NT2/D1 (cell line): ENCODE measurements around the gene GMEB2.
"Not testable (repeated sequence)": the region's sequence is repeated elsewhere in the genome, so short reads cannot be mapped to it uniquely, and the experiment has no call there.

ENCODE experiments used
- DNase-seq: peaks from one replicate; pipeline ENCODE4 v3.0.0-alpha.2; 2011; ENCODE audit warnings: low read depth, low spot score
- H3K27me3 ChIP-seq: 2 replicates; pipeline ENCODE4 v1.6.0; 2011; ENCODE audit warnings: mild to moderate bottlenecking; ENCODE audit not compliant: insufficient read length, insufficient read depth
- H3K36me3 ChIP-seq: 2 replicates; pipeline ENCODE4 v1.6.1; 2011; ENCODE audit warnings: mild to moderate bottlenecking, low read length, mixed read lengths; ENCODE audit not compliant: insufficient read depth, insufficient read length
- H3K4me1 ChIP-seq: 2 replicates; pipeline ENCODE4 v1.5.1; 2011; ENCODE audit not compliant: insufficient read depth, insufficient read length
- H3K4me3 ChIP-seq: 2 replicates; pipeline ENCODE4 v1.5.1; 2011; ENCODE audit warnings: low read depth; ENCODE audit not compliant: insufficient read length
- H3K9ac ChIP-seq: 2 replicates; pipeline ENCODE4 v1.6.0; 2011; ENCODE audit warnings: low read depth; ENCODE audit not compliant: insufficient read length
- H3K9me3 ChIP-seq: 2 replicates; pipeline ENCODE4 v1.5.1; 2011; ENCODE audit warnings: mild to moderate bottlenecking, low read length; ENCODE audit not compliant: insufficient read depth
- SUZ12 ChIP-seq: IDR thresholded peaks from 2 replicates; pipeline ENCODE4 v1.6.1; 2011; ENCODE audit not compliant: insufficient read length, insufficient read depth; ENCODE audit errors: extremely low read depth
- YY1 ChIP-seq: IDR thresholded peaks from 2 replicates; pipeline ENCODE4 v1.6.1; 2011; ENCODE audit not compliant: insufficient read length, insufficient read depth
- ZNF274 ChIP-seq: IDR thresholded peaks from 2 replicates; pipeline ENCODE4 v1.6.1; 2011; ENCODE audit warnings: mild to moderate bottlenecking, low read depth, low read length

GMEB2 gene

GRCh38 chr20:63641146-63641791 is 14.4 kb upstream of the GMEB2 start:
- Histone ChIP-seq H3K27me3 (no peaks in the 10 kb centered on the region), H3K9me3 (no peaks in the 10 kb centered on the region), H3K9ac (peak overlapping the region; percentile 74), H3K4me3 (peak overlapping the region; percentile 34), H3K4me1 (peaks cover 28% of the 10 kb centered on the region), H3K36me3 (peaks cover 2% of the 10 kb centered on the region)
- DNase-seq = no peak
- no peak for TF ChIP-seq YY1
- no peak for TF ChIP-seq ZNF274
- no peak for TF ChIP-seq SUZ12

- H3K36me3 ChIP-seq, H3K9ac ChIP-seq, H3K4me3 ChIP-seq, H3K27me3 ChIP-seq, H3K9me3 ChIP-seq, DNase-seq: not testable (repeated sequence)
- peaks cover 28% of the 10 kb centered on the region for H3K4me1 ChIP-seq
Measured at GRCh38 chr20:63640686-63641085, 13.8 kb upstream of the GMEB2 start.

- TF ChIP-seq SUZ12 (no peak), YY1 (no peak), ZNF274 (no peak)
- Histone ChIP-seq H3K9ac (no peak overlapping the region), H3K27me3 (no peaks in the 10 kb centered on the region), H3K9me3 (no peaks in the 10 kb centered on the region), H3K36me3 (peaks cover 2% of the 10 kb centered on the region), H3K4me1 (peaks cover 28% of the 10 kb centered on the region), H3K4me3 (no peak overlapping the region)
- no peak for DNase-seq
Measured at GRCh38 chr20:63640086-63640485, 13.2 kb upstream of the GMEB2 start.

GRCh38 chr20:63639093-63639975 is 12.4 kb upstream of the GMEB2 start:
- DNase-seq = no peak
- TF ChIP-seq YY1 = no peak
- TF ChIP-seq SUZ12 = no peak
- no peak for TF ChIP-seq ZNF274
- Histone ChIP-seq H3K4me3 (no peak overlapping the region), H3K36me3 (peaks cover 2% of the 10 kb centered on the region), H3K9me3 (no peaks in the 10 kb centered on the region), H3K9ac (no peak overlapping the region), H3K4me1 (peaks cover 28% of the 10 kb centered on the region), H3K27me3 (no peaks in the 10 kb centered on the region)

- Histone ChIP-seq H3K9me3 (no peaks in the 10 kb centered on the region), H3K4me3 (no peak overlapping the region), H3K4me1 (peaks cover 17% of the 10 kb centered on the region), H3K9ac (peak overlapping the region; percentile 15), H3K27me3 (no peaks in the 10 kb centered on the region), H3K36me3 (no peaks in the 10 kb centered on the region)
- TF ChIP-seq YY1 = no peak
- no peak for TF ChIP-seq ZNF274
- TF ChIP-seq SUZ12 = no peak
- no peak for DNase-seq
Measured at GRCh38 chr20:63636752-63637628, 10.1 kb upstream of the GMEB2 start.

GRCh38 chr20:63635431-63636141 is 8.7 kb upstream of the GMEB2 start:
- H3K9ac ChIP-seq = no peak overlapping the region
- no peak overlapping the region for H3K4me3 ChIP-seq
- TF ChIP-seq SUZ12 = no peak
- no peak for TF ChIP-seq ZNF274
- TF ChIP-seq YY1 = no peak
- peaks cover 17% of the 10 kb centered on the region for H3K4me1 ChIP-seq
- H3K9me3 ChIP-seq = no peaks in the 10 kb centered on the region
- DNase-seq = no peak
- H3K27me3 ChIP-seq = no peaks in the 10 kb centered on the region
- H3K36me3 ChIP-seq = no peaks in the 10 kb centered on the region
